ENCODE measurements around the gene TMEM184C. TPM values are rescaled to one million over a fixed set of nuclear protein-coding genes. Genes with fewer than 3 reads are reported as not detected.
A peak's percentile ranks its signal among the peaks of the same experiment; 100 is the strongest.

Gene TMEM184C
- total RNA-seq, 1 experiment from 2014 or later, result 23.3 TPM

- H3K27ac Mint-ChIP-seq (ENCODE audit: unreplicated experiment), result peak overlapping the region; percentile 59
- peak overlapping the region; percentile 85 for H3K4me3 Mint-ChIP-seq (ENCODE audit: low read depth, unreplicated experiment)
- H3K36me3 Mint-ChIP-seq (ENCODE audit: insufficient read depth, unreplicated experiment), result peaks cover 23% of the 10 kb centered on the region
- no peak for DNase-seq
- TF ChIP-seq CTCF (IDR thresholded peaks at IDR 0.05; ENCODE audit: unreplicated experiment), result no peak
- intact Hi-C loops (cut with micrococcal nuclease; ENCODE audit: unreplicated experiment), result no loop called here
- H3K4me1 Mint-ChIP-seq (ENCODE audit: low read depth, unreplicated experiment), result peaks cover 9% of the 10 kb centered on the region
- BruUV-seq (replicated peaks), result TSS peak; percentile 54
- no peaks in the 10 kb centered on the region for H3K9me3 Mint-ChIP-seq (ENCODE audit: low read depth, unreplicated experiment)
- CTCF ChIA-PET, result interaction anchor here (2.2 kb wide), 1 partner anchor 184 kb away, joined by 10 read pairs; no protein-coding TSS in a partner anchor
- H3K27me3 Mint-ChIP-seq (ENCODE audit: unreplicated experiment), result no peaks in the 10 kb centered on the region
Measured at GRCh38 chr4:147683188-147683591, 66.0 kb downstream of the TMEM184C start.

GRCh38 chr4:147683717-147684700, 66.8 kb downstream of the TMEM184C start, which contains the start of gene PRMT9:
TSS of gene PRMT9 (minus strand) at chr4:147684163. CDS start at chr4:147683987, 176 bp downstream.
- TSS peak; percentile 94 for BruUV-seq (replicated peaks)
- intact Hi-C loops (cut with micrococcal nuclease; ENCODE audit: unreplicated experiment), result no loop called here
- peak; percentile 86 for DNase-seq
- H3K27ac Mint-ChIP-seq (ENCODE audit: unreplicated experiment), result peak within 1 kb of the TSS; percentile 59
- H3K36me3 Mint-ChIP-seq (ENCODE audit: insufficient read depth, unreplicated experiment), result peaks cover 19% of the 10 kb centered on the region
- H3K4me3 Mint-ChIP-seq (ENCODE audit: low read depth, unreplicated experiment), result peak within 1 kb of the TSS; percentile 85
- CTCF ChIA-PET, result interaction anchor here (0.6 to 2.2 kb wide), 3 partner anchors 73 to 1577 kb away, joined by 3 to 10 read pairs (median 3); no protein-coding TSS in a partner anchor
- no peaks in the 10 kb centered on the region for H3K9me3 Mint-ChIP-seq (ENCODE audit: low read depth, unreplicated experiment)
- no peaks in the 10 kb centered on the region for H3K27me3 Mint-ChIP-seq (ENCODE audit: unreplicated experiment)
- no peak for TF ChIP-seq CTCF (IDR thresholded peaks at IDR 0.05; ENCODE audit: unreplicated experiment)
- H3K4me1 Mint-ChIP-seq (ENCODE audit: low read depth, unreplicated experiment), result peaks cover 9% of the 10 kb centered on the region

DNA sequence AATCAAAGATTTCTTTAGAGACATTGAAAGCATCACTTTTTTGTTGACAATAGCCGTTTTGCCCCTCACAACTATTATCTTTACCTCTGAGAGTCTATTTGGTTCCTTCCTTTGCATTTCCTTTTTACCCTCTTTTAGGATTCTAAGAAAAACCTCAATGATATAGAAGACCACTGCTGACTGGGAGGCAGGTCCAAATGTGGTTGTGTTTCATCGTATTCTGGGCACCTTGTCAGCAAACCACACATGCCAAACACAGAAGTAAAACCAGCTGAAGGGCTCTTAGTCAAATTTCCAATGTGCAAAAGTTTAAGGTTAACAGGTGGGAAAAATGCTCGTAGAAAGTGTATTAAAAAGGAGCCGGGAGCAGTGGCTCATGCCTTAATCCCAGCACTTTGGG, 71.9 kb downstream of the TMEM184C start:
- no peak for TF ChIP-seq CTCF (IDR thresholded peaks at IDR 0.05; ENCODE audit: unreplicated experiment)
- intact Hi-C loops (cut with micrococcal nuclease; ENCODE audit: unreplicated experiment), result no loop called here
- Mint-ChIP-seq H3K27ac (ENCODE audit: unreplicated experiment) (no peak overlapping the region), H3K4me3 (ENCODE audit: low read depth, unreplicated experiment) (no peak overlapping the region), H3K27me3 (ENCODE audit: unreplicated experiment) (no peaks in the 10 kb centered on the region), H3K9me3 (ENCODE audit: low read depth, unreplicated experiment) (no peaks in the 10 kb centered on the region), H3K36me3 (ENCODE audit: insufficient read depth, unreplicated experiment) (peaks cover 7% of the 10 kb centered on the region), H3K4me1 (ENCODE audit: low read depth, unreplicated experiment) (peaks cover 27% of the 10 kb centered on the region)
- CTCF ChIA-PET, result no interaction called here
- DNase-seq, result no peak
- no TSS peak for BruUV-seq (replicated peaks)

- H3K27me3 Mint-ChIP-seq (ENCODE audit: unreplicated experiment), result no peaks in the 10 kb centered on the region
- no peaks in the 10 kb centered on the region for H3K36me3 Mint-ChIP-seq (ENCODE audit: insufficient read depth, unreplicated experiment)
- TF ChIP-seq CTCF (IDR thresholded peaks at IDR 0.05; ENCODE audit: unreplicated experiment), result no peak
- no TSS peak for BruUV-seq (replicated peaks)
- no peak overlapping the region for H3K4me3 Mint-ChIP-seq (ENCODE audit: low read depth, unreplicated experiment)
- CTCF ChIA-PET, result no interaction called here
- peaks cover 27% of the 10 kb centered on the region for H3K4me1 Mint-ChIP-seq (ENCODE audit: low read depth, unreplicated experiment)
- H3K9me3 Mint-ChIP-seq (ENCODE audit: low read depth, unreplicated experiment), result no peaks in the 10 kb centered on the region
- H3K27ac Mint-ChIP-seq (ENCODE audit: unreplicated experiment), result peak overlapping the region; percentile 71
- DNase-seq, result no peak
- intact Hi-C loops (cut with micrococcal nuclease; ENCODE audit: unreplicated experiment), result loop anchor here (5.0 kb wide), 1 partner anchor 175 kb away; no protein-coding TSS in a partner anchor
Measured at GRCh38 chr4:147691820-147692219, 74.6 kb downstream of the TMEM184C start.

Data from Calu3 (cell line).